ENCODE measurements around the gene ZDHHC16. TPM values are rescaled to one million over a fixed set of nuclear protein-coding genes. Genes with fewer than 3 reads are reported as not detected.

Gene ZDHHC16
- total and polyA plus RNA-seq, 10 of the 15 experiments (the other 5 are each of a cell fraction or from before 2014, with no cell fraction given), result 16.8 to 63.1 (median 29.8) TPM

DNA sequence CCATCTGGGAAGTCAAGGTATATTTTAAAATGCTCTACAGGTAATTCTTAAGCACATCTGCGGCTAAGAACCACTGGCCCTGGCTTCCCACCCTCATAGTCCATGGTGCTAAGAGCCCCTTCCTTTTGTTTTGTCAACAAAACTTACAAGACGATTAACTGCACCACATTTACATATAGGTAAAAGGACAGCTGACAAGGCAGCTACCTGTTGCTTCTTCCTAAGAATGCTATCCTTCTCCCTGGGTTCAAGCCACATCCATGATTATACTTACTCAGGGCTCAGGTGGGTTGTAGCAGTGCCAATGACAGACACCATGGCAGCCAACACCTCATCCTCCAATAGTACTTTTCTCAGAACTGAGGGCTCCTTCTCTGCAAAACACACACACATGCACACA is 16.3 kb downstream of the ZDHHC16 start:
- Histone ChIP-seq H3K36me3 (ENCODE audit: control insufficient read depth in 2 of 2, insufficient read depth in 2 of 2, low read length in 1 of 2) (peaks cover 35 to 49% of the 10 kb centered on the region in 2 experiments), H3K4me1 (ENCODE audit: control insufficient read depth, insufficient read depth, low read length) (no peaks in the 10 kb centered on the region), H2AFZ (ENCODE audit: control insufficient read depth, low read depth, low read length) (no peak overlapping the region), H3K9me3 (replicated peaks; ENCODE audit: control insufficient read depth, insufficient read depth, low read length) (no peaks in the 10 kb centered on the region), H3K27ac (ENCODE audit: control insufficient read depth, insufficient read depth) (no peak overlapping the region), H3K4me2 (ENCODE audit: control insufficient read depth, insufficient read depth) (no peak overlapping the region), H4K20me1 (ENCODE audit: control insufficient read depth, insufficient read depth) (no peaks in the 10 kb centered on the region), H3K4me3 (no peak overlapping the region), H3K27me3 (replicated peaks in 1 of 2; ENCODE audit: control insufficient read depth in 2 of 2, insufficient read depth in 2 of 2, low read length in 1 of 2) (no peaks in the 10 kb centered on the region), H3K79me2 (ENCODE audit: control insufficient read depth, insufficient read depth, low read length) (no peaks in the 10 kb centered on the region), H3K9ac (ENCODE audit: control insufficient read depth, insufficient read depth, low read length) (no peak overlapping the region)
- ChIA-PET RAD21 (ENCODE audit: unreplicated experiment) (interaction anchor here (0.6 kb wide), 1 partner anchor 12 kb away, joined by 3 read pairs; no protein-coding TSS in a partner anchor), CTCF (interaction anchor here (0.7 to 2.9 kb wide), 7 partner anchors 12 to 209 kb away, joined by 3 to 24 read pairs (median 3); no protein-coding TSS in a partner anchor), SMC1A (ENCODE audit: uncharacterized antibody, unreplicated experiment) (interaction anchor here (0.8 to 1.3 kb wide), 2 partner anchors 9 to 18 kb away, joined by 3 read pairs; no protein-coding TSS in a partner anchor), POLR2A (no interaction called here)
- intact Hi-C loops (cut with micrococcal nuclease; ENCODE audit: unreplicated experiment) (loop anchor here (5.0 kb wide), 1 partner anchor 150 kb away; no protein-coding TSS in a partner anchor), in situ Hi-C loops (cut with MboI) (no loop called here)
- DNase-seq (ENCODE audit: low read depth, low spot score) (no peak), FAIRE-seq (no peak), ATAC-seq (no peak)
- WGBS (ENCODE audit: insufficient coverage, insufficient replicate concordance, low lambda C conversion rate, missing lambda C conversion rate), result 92% methylated on average over 2 of the region's 2 CpGs
- BruUV-seq (replicated peaks), result no TSS peak
- TF ChIP-seq JUNB (IDR thresholded peaks at IDR 0.05) (no peak), EP300 (IDR thresholded peaks at IDR 0.05; ENCODE audit: borderline replicate concordance in 1 of 2, control insufficient read depth in 1 of 2, low read depth in 2 of 2, low read length in 2 of 2) (no peak), NFIC (IDR thresholded peaks at IDR 0.05; ENCODE audit: low read depth, low read length) (no peak), SPI1 (IDR thresholded peaks at IDR 0.05; ENCODE audit: borderline replicate concordance, insufficient read depth, low read depth, low read length) (no peak), ZNF274 (IDR thresholded peaks at IDR 0.05; ENCODE audit: insufficient read depth, insufficient read length) (no peak), ATF7 (IDR thresholded peaks at IDR 0.05; ENCODE audit: low read depth) (no peak), CBX3 (IDR thresholded peaks at IDR 0.05; ENCODE audit: borderline replicate concordance, low read depth) (no peak), BCL11A (IDR thresholded peaks at IDR 0.05; ENCODE audit: low read depth, low read length) (no peak), GATAD2B (conservative IDR thresholded peaks at IDR 0.05; ENCODE audit: low read depth) (no peak)
- TF ChIP-seq, protein P1, sequence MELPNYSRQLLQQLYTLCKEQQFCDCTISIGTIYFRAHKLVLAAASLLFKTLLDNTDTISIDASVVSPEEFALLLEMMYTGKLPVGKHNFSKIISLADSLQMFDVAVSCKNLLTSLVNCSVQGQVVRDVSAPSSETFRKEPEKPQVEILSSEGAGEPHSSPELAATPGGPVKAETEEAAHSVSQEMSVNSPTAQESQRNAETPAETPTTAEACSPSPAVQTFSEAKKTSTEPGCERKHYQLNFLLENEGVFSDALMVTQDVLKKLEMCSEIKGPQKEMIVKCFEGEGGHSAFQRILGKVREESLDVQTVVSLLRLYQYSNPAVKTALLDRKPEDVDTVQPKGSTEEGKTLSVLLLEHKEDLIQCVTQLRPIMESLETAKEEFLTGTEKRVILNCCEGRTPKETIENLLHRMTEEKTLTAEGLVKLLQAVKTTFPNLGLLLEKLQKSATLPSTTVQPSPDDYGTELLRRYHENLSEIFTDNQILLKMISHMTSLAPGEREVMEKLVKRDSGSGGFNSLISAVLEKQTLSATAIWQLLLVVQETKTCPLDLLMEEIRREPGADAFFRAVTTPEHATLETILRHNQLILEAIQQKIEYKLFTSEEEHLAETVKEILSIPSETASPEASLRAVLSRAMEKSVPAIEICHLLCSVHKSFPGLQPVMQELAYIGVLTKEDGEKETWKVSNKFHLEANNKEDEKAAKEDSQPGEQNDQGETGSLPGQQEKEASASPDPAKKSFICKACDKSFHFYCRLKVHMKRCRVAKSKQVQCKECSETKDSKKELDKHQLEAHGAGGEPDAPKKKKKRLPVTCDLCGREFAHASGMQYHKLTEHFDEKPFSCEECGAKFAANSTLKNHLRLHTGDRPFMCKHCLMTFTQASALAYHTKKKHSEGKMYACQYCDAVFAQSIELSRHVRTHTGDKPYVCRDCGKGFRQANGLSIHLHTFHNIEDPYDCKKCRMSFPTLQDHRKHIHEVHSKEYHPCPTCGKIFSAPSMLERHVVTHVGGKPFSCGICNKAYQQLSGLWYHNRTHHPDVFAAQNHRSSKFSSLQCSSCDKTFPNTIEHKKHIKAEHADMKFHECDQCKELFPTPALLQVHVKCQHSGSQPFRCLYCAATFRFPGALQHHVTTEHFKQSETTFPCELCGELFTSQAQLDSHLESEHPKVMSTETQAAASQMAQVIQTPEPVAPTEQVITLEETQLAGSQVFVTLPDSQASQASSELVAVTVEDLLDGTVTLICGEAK (IDR thresholded peaks at IDR 0.05; ENCODE audit: borderline replicate concordance), result no peak
- TF ChIP-seq, protein P2, sequence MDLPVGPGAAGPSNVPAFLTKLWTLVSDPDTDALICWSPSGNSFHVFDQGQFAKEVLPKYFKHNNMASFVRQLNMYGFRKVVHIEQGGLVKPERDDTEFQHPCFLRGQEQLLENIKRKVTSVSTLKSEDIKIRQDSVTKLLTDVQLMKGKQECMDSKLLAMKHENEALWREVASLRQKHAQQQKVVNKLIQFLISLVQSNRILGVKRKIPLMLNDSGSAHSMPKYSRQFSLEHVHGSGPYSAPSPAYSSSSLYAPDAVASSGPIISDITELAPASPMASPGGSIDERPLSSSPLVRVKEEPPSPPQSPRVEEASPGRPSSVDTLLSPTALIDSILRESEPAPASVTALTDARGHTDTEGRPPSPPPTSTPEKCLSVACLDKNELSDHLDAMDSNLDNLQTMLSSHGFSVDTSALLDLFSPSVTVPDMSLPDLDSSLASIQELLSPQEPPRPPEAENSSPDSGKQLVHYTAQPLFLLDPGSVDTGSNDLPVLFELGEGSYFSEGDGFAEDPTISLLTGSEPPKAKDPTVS (IDR thresholded peaks at IDR 0.05; ENCODE audit: low read depth, low read length), result no peak
- TF ChIP-seq, protein P3, sequence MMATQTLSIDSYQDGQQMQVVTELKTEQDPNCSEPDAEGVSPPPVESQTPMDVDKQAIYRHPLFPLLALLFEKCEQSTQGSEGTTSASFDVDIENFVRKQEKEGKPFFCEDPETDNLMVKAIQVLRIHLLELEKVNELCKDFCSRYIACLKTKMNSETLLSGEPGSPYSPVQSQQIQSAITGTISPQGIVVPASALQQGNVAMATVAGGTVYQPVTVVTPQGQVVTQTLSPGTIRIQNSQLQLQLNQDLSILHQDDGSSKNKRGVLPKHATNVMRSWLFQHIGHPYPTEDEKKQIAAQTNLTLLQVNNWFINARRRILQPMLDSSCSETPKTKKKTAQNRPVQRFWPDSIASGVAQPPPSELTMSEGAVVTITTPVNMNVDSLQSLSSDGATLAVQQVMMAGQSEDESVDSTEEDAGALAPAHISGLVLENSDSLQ (IDR thresholded peaks at IDR 0.05), result no peak
- TF ChIP-seq, protein P4, sequence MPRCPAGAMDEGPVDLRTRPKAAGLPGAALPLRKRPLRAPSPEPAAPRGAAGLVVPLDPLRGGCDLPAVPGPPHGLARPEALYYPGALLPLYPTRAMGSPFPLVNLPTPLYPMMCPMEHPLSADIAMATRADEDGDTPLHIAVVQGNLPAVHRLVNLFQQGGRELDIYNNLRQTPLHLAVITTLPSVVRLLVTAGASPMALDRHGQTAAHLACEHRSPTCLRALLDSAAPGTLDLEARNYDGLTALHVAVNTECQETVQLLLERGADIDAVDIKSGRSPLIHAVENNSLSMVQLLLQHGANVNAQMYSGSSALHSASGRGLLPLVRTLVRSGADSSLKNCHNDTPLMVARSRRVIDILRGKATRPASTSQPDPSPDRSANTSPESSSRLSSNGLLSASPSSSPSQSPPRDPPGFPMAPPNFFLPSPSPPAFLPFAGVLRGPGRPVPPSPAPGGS (IDR thresholded peaks at IDR 0.05; ENCODE audit: borderline replicate concordance, insufficient read depth, low read depth, low read length, poor library complexity, severe bottlenecking), result no peak
- TF ChIP-seq, protein P5, sequence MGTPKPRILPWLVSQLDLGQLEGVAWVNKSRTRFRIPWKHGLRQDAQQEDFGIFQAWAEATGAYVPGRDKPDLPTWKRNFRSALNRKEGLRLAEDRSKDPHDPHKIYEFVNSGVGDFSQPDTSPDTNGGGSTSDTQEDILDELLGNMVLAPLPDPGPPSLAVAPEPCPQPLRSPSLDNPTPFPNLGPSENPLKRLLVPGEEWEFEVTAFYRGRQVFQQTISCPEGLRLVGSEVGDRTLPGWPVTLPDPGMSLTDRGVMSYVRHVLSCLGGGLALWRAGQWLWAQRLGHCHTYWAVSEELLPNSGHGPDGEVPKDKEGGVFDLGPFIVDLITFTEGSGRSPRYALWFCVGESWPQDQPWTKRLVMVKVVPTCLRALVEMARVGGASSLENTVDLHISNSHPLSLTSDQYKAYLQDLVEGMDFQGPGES (IDR thresholded peaks at IDR 0.05), result no peak

Data from GM12878 (cell line).